CD14-positive monocyte (primary cell): ENCODE measurements around the gene COX10. TPM values are rescaled to one million over a fixed set of nuclear protein-coding genes. Genes with fewer than 3 reads are reported as not detected.

Experiments
- DNase-seq, 3 donors: peaks; one replicate each; pipeline ENCODE4 v3.0.0-alpha.2; 2011 to 2022
- H2AFZ ChIP-seq: 2 replicates; pipeline ENCODE4 v1.6.0; 2012; ENCODE audit warnings: mild to moderate bottlenecking, low read depth, low read length, inconsistent platforms; ENCODE audit not compliant: insufficient read depth, poor library complexity, severe bottlenecking
- H3K27ac ChIP-seq, 2 donors: 1 replicate in 1 of 2; 2 replicates in 1 of 2; pipeline ENCODE4 v1.5.1; 2012 to 2013; ENCODE audit warnings: low read length in 2 of 2, control low read depth in 1 of 2, inconsistent platforms in 1 of 2, low read depth in 1 of 2, mild to moderate bottlenecking in 1 of 2
- H3K27me3 ChIP-seq, 2 donors: one replicate each; pipeline versions ENCODE4 v1.6.0 to v1.6.1; 2011 to 2013; ENCODE audit warnings: low read length in 2 of 2; ENCODE audit not compliant: control insufficient read depth in 2 of 2, insufficient read depth in 2 of 2
- H3K36me3 ChIP-seq, 2 donors: replicated peaks in 1 of 2; 1 replicate in 1 of 2; 2 replicates in 1 of 2; pipeline versions ENCODE4 v1.5.1 to v1.6.1; 2012 to 2013; ENCODE audit warnings: low read length in 2 of 2, control low read depth in 1 of 2, inconsistent platforms in 1 of 2, mild to moderate bottlenecking in 1 of 2; ENCODE audit not compliant: insufficient read depth in 2 of 2, control insufficient read depth in 1 of 2
- H3K4me1 ChIP-seq, 2 donors: 1 replicate in 1 of 2; 2 replicates in 1 of 2; pipeline versions ENCODE4 v1.5.1 to v1.6.1; 2012 to 2013; ENCODE audit warnings: low read length in 2 of 2, control low read depth in 1 of 2, inconsistent platforms in 1 of 2, mild to moderate bottlenecking in 1 of 2, moderate library complexity in 1 of 2; ENCODE audit not compliant: insufficient read depth in 2 of 2, control insufficient read depth in 1 of 2
- H3K4me2 ChIP-seq: replicated peaks from 2 replicates; pipeline ENCODE3; 2012; ENCODE audit warnings: low read length, moderate library complexity, mild to moderate bottlenecking; ENCODE audit not compliant: poor library complexity, severe bottlenecking; ENCODE audit errors: extremely low read depth
- H3K4me3 ChIP-seq, 3 experiments: fragments of 200-600 bp in 1 of 3; sonication (generic) in 1 of 3; replicated peaks in 1 of 3; 1 replicate in 2 of 3; 2 replicates in 1 of 3; pipeline ENCODE4 v1.5.1; 2011 to 2013; ENCODE audit warnings: low read length in 3 of 3, mild to moderate bottlenecking in 3 of 3, control low read depth in 2 of 3, low read depth in 2 of 3, inconsistent platforms in 1 of 3, moderate library complexity in 1 of 3
- H3K79me2 ChIP-seq: 2 replicates; pipeline ENCODE4 v1.6.0; 2012; ENCODE audit warnings: mild to moderate bottlenecking, control low read depth, inconsistent platforms, low read length, moderate library complexity; ENCODE audit not compliant: insufficient read depth
- H3K9ac ChIP-seq: 2 replicates; pipeline ENCODE4 v1.6.0; 2017; ENCODE audit warnings: low read length, mild to moderate bottlenecking; ENCODE audit not compliant: insufficient read depth, poor library complexity, severe bottlenecking
- H3K9me3 ChIP-seq, 2 donors: replicated peaks in 1 of 2; 1 replicate in 1 of 2; 2 replicates in 1 of 2; pipeline versions ENCODE4 v1.5.1 to v1.6.1; 2012 to 2013; ENCODE audit warnings: low read length in 2 of 2, control low read depth in 1 of 2; ENCODE audit not compliant: control insufficient read depth in 1 of 2, insufficient read depth in 1 of 2
- H4K20me1 ChIP-seq: 2 replicates; pipeline ENCODE4 v1.6.0; 2012; ENCODE audit warnings: mild to moderate bottlenecking, low read length, control low read depth, moderate library complexity; ENCODE audit not compliant: insufficient read depth
- H3K27ac Mint-ChIP-seq, 7 donors: one replicate each; pipeline ENCODE4 v1.8.0; 2020; ENCODE audit warnings: mild to moderate bottlenecking in 7 of 7, mixed read lengths in 7 of 7, moderate library complexity in 6 of 7, inconsistent platforms in 2 of 7
- H3K27me3 Mint-ChIP-seq, 3 donors: one replicate each; pipeline ENCODE4 v1.8.0; 2021 to 2022; ENCODE audit warnings: low read depth in 3 of 3, mild to moderate bottlenecking in 3 of 3, mixed read lengths in 3 of 3, moderate library complexity in 3 of 3, inconsistent platforms in 1 of 3
- H3K36me3 Mint-ChIP-seq, 2 donors: one replicate each; pipeline ENCODE4 v1.8.0; 2020; ENCODE audit warnings: mixed read lengths in 2 of 2, inconsistent platforms in 1 of 2, mild to moderate bottlenecking in 1 of 2
- H3K4me1 Mint-ChIP-seq: one replicate; pipeline ENCODE4 v1.8.0; 2020; ENCODE audit warnings: mild to moderate bottlenecking, mixed read lengths
- H3K4me3 Mint-ChIP-seq, 2 donors: one replicate each; pipeline ENCODE4 v1.8.0; 2020; ENCODE audit warnings: mild to moderate bottlenecking in 2 of 2, mixed read lengths in 2 of 2, moderate library complexity in 1 of 2
- H3K9me3 Mint-ChIP-seq, 7 donors: one replicate each; pipeline ENCODE4 v1.8.0; 2020 to 2022; ENCODE audit warnings: mixed read lengths in 7 of 7, mild to moderate bottlenecking in 6 of 7, moderate library complexity in 6 of 7, inconsistent platforms in 2 of 7
- WGBS: methylation state at CpG from one replicate; pipeline ENCODE4 v1.1.5; 2013; ENCODE audit warnings: missing lambda C conversion rate; ENCODE audit not compliant: insufficient coverage; 5-methylcytosine and 5-hydroxymethylcytosine counted together
- intact Hi-C, 2 donors: fragments of 100-400 bp; cut with micrococcal nuclease; formaldehyde crosslinking; loops; one replicate each; pipeline versions ENCODE4 v1.15.0 to v1.15.1; 2023
- polyA plus RNA-seq, 3 donors: library from polyadenylated mRNA; depleted of rRNA in 1 of 3; unstranded in 2 of 3; stranded (reverse) in 1 of 3; fragments of 300-500 nt in 2 of 3; fragments of >200 nt in 1 of 3; fragmentation: Illumina TruSeq in 2 of 3; gene quantifications; 1 replicate in 2 of 3; 2 replicates in 1 of 3; pipeline ENCODE4 v1.2.3, GENCODE V29; 2012 to 2021
- TF ChIP-seq, protein P1 (sequence below): fragments of 200-600 bp; IDR thresholded peaks from one replicate; pipeline ENCODE4 v1.8.0; 2022; ENCODE audit warnings: antibody characterized with exemption, mild to moderate bottlenecking

The COX10 gene
- polyA plus RNA-seq, 3 donors = 8.2 to 15.2 (median 11.3) TPM

DNA sequence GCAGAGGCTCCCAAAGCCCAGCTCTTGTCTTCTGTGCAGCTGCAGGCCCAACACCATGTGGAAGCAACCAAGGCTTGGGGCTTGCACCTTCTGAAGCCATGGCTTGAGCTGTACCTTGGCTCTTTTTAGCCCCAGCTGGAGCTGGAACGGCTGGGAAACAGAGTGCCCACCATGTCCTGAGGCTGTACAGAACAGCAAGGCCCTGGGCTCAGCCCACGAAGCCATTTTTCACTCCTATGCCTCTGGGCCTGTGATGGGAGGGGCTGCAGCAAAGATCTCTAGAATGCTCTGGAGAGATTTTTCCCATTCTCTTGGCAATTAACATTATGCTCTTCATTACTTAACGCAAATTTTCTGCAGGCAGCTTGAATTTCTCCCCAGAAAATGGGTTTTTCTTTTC lies 99.3 kb downstream of the COX10 start:
- no peak overlapping the region for H3K27ac ChIP-seq
- Mint-ChIP-seq H3K36me3 (peaks cover 20 to 21% of the 10 kb centered on the region in 2 donors), H3K27ac (no peak overlapping the region), H3K4me1 (no peaks in the 10 kb centered on the region), H3K27me3 (no peaks in the 10 kb centered on the region), H3K4me3 (no peak overlapping the region), H3K9me3 (peaks cover 13 to 26% (median 21%) of the 10 kb centered on the region in 7 donors)
- no peaks in the 10 kb centered on the region for H3K27me3 ChIP-seq
- 67% methylated on average over 1 of the region's 3 CpGs for WGBS
- H3K9me3 ChIP-seq = peaks cover 16 to 18% of the 10 kb centered on the region in 2 donors
- no peaks in the 10 kb centered on the region for H3K79me2 ChIP-seq
- H3K4me3 ChIP-seq = no peak overlapping the region
- no peaks in the 10 kb centered on the region for H3K4me1 ChIP-seq
- TF ChIP-seq, protein P1, sequence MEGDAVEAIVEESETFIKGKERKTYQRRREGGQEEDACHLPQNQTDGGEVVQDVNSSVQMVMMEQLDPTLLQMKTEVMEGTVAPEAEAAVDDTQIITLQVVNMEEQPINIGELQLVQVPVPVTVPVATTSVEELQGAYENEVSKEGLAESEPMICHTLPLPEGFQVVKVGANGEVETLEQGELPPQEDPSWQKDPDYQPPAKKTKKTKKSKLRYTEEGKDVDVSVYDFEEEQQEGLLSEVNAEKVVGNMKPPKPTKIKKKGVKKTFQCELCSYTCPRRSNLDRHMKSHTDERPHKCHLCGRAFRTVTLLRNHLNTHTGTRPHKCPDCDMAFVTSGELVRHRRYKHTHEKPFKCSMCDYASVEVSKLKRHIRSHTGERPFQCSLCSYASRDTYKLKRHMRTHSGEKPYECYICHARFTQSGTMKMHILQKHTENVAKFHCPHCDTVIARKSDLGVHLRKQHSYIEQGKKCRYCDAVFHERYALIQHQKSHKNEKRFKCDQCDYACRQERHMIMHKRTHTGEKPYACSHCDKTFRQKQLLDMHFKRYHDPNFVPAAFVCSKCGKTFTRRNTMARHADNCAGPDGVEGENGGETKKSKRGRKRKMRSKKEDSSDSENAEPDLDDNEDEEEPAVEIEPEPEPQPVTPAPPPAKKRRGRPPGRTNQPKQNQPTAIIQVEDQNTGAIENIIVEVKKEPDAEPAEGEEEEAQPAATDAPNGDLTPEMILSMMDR = no peak
- H3K9ac ChIP-seq = no peak overlapping the region
- H2AFZ ChIP-seq = no peak overlapping the region
- intact Hi-C loops = no loop called here
- no peaks in the 10 kb centered on the region for H4K20me1 ChIP-seq
- no peak overlapping the region for H3K4me2 ChIP-seq
- H3K36me3 ChIP-seq = peaks cover 0 to 2% of the 10 kb centered on the region in 2 donors
- no peak for DNase-seq

DNA sequence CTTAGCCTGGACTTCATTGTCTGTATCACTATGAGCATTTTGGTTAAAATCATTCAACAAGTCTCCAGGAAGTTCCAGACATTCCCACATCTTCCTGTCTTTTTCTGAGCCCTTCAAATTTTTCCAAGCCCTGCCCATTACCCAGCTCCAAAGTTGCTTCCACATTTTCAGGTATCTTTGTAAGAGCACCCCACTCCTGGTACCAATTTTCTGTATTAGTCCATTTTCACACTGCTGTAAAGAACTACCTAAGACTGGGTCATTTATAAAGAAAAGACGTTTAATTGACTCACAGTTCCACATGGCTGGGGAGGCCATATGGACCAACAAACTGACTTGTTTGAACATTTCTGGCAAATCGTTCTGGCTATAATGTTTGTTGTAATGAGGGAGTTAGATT lies 100.0 kb downstream of the COX10 start:
- H3K27ac Mint-ChIP-seq = no peak overlapping the region
- H3K27me3 Mint-ChIP-seq = no peaks in the 10 kb centered on the region
- WGBS = no CpG with 5 or more reads among the region's 2 CpGs
- intact Hi-C loops = no loop called here
- Histone ChIP-seq H3K27ac (no peak overlapping the region), H3K79me2 (no peaks in the 10 kb centered on the region), H4K20me1 (no peaks in the 10 kb centered on the region), H3K36me3 (no peaks in the 10 kb centered on the region), H2AFZ (no peak overlapping the region), H3K4me2 (no peak overlapping the region), H3K4me3 (no peak overlapping the region), H3K4me1 (no peaks in the 10 kb centered on the region), H3K9ac (no peak overlapping the region), H3K27me3 (no peaks in the 10 kb centered on the region), H3K9me3 (peaks cover 16 to 18% of the 10 kb centered on the region in 2 donors)
- H3K36me3 Mint-ChIP-seq = peaks cover 17 to 19% of the 10 kb centered on the region in 2 donors
- H3K4me3 Mint-ChIP-seq = no peak overlapping the region
- peaks cover 13 to 26% (median 21%) of the 10 kb centered on the region in 7 donors for H3K9me3 Mint-ChIP-seq
- H3K4me1 Mint-ChIP-seq = no peaks in the 10 kb centered on the region
- TF ChIP-seq, protein P1 = no peak
- no peak for DNase-seq
